DOHH2 (cell line): ENCODE data around the gene LRRC8D.

Experiments
- CTCF ChIP-seq: fragments of 200-600 bp; sonication (generic); IDR thresholded peaks from one replicate; pipeline ENCODE4 v1.5.1; 2014; ENCODE audit warnings: antibody characterized with exemption, mild to moderate bottlenecking, low read depth, low read length; ENCODE audit not compliant: poor library complexity, severe bottlenecking
- EZH2phosphoT487 ChIP-seq: fragments of 200-600 bp; sonication (generic); IDR thresholded peaks from 2 replicates; pipeline ENCODE4 v1.6.1; 2017; ENCODE audit warnings: borderline replicate concordance, mild to moderate bottlenecking, antibody characterized with exemption, low read length, moderate library complexity, mixed read lengths

GRCh38 chr1:89822999-89823628 is 2.3 kb downstream of the LRRC8D start:
- no peak for TF ChIP-seq CTCF
- no peak for TF ChIP-seq EZH2phosphoT487
